ENCODE results near the gene TIMP3.

GRCh38 chr22:32804531-32805360 is 3.2 kb downstream of the TIMP3 start:
- TF ChIP-seq CTCF (IDR thresholded peaks at IDR 0.05) = no peak
- no peak for TF ChIP-seq POLR2A (IDR thresholded peaks at IDR 0.05)

Data from Peyer's patch (tissue), 4 donors.